GM19395 (cell line): ENCODE measurements around the gene EVC2.

Experiments used
- ATAC-seq: cut with Tn5 transposase; IDR thresholded peaks from one replicate; pipeline ENCODE4 v1.9.1; 2021; ENCODE audit warnings: mild to moderate bottlenecking, moderate library complexity; ENCODE audit not compliant: unreplicated experiment

The EVC2 gene

DNA sequence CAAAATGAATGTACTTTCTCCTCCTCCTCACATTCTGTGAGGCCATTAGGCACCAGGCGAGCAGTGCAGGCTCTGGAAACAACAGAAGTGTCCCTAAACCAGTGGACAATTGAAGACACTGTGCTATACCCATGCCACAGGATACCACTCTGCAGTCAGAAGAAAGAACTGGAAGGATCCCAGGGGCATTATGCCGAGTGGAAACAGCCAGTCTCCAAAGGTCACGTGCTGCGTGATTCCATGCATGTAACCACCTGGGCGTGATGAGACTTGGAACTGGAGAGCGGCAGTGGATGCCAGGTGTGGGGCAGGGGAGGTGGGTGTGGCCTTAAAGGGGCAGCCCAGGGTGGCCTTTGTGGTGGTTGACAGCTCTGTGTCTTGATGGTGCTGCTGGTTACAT lies 139.4 kb downstream of the EVC2 start:
- ATAC-seq = no peak

DNA sequence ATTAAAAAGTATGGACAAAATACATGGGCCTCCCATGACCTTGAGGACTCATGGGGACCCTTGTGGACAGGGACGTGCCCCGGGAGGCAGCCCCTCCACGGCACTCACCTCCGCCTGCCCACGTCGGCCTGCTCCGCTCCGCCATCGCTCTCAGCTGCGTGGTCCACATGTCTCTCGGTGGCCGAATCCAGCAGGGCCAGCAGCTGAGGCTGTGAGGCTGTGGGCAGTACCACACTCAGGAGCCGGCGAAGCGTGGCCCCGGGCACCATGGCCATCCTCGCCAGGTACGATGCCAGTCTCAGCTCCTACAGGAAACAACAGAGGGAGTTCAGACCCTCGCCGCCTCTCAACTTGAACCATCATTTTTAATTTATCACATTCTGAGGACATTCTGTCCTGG lies 140.0 kb downstream of the EVC2 start:
- ATAC-seq = no peak

DNA sequence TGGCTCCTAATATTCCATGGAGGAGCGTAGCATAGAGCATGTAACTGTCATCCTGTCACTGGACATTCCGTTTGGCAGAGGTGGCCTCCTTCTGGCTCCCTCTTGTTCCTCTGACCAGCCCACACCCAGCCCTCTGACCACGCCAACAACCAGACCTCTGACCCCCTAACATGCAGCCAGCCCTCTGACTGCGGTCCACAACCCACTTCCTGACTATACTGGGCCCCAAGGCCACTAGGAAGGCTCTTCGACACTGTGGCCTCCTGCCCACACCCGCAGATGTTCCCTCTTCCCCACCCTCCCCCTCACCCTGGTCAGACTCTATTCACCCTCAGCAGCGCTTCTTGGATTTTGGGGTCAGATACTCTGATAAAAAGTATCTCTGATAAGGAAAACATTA lies 141.4 kb downstream of the EVC2 start:
- no peak for ATAC-seq

DNA sequence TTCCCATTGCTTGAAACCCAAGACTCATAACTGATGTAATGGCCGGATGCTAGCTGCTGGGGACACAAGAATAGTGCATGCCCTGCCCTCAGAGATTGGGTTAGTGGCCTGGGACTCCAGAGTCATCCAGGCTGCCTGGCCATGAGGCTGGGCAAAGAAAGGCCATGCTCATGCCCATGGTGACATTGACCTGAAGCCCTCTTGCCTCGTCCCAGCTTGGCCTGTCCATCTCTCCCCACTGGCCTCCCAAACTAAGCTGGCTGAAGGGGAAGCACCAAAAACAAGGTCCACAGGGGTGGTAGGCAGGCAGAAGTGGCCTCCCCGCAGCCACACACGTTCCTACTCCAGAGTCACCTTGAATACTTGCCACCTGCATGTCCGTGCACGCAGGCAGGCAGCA lies 141.8 kb downstream of the EVC2 start:
- no peak for ATAC-seq

DNA sequence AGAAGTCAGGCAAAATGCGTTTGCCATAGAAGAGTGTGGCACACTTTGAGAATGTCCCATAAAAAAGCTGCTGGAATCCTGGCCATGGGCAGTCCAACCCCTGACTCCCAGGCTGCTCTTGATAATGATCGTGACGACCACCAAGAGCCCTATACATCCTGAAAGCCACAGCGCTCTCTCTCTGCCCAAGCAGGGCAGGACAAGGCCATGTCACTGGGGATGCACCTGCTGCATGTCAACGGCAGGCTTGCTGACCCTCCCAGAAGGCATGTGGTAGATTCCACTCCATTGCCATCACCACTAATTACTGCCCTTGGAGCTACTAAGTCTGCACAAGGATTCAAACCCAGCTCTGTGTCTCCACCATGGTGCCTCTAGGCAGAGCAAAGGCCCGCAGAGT lies 144.5 kb downstream of the EVC2 start:
- ATAC-seq = no peak

DNA sequence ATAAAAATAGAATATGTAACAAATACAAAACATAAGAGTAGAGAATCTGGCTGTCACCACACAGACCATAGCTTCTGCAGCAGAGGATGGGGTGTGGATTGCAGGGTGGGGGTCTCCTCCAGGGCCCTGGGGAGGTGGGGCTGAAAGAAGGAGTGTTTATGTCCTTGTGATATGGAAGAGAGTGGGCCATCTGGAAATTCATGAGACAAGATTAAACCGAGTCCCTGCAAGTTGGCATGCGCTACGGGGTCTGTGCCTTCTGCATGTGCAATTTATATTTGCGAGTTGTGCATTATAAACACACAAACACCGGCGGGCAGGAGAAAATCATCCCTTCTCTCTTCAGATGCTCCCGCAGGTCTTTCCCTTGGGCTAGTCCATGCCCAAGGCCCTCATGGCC lies 145.9 kb downstream of the EVC2 start:
- no peak for ATAC-seq

DNA sequence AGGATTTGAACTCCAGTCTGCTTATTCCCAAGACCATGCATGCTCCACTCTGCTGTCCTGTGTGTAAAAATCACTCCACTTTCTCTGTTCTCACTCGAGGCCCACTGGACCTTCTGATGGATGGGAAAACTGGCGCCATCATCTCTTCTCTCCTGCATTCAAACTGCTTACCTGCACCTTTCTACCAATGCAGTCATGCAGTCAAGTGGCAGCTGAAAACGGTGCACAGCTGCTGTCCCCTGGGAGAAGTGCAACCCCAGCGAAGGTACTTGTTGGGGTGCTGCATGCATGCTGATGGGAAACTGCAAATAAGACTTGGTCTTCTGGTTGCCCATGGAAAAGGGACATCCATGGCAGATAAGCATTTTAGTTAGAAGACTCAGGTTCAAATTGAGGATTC lies 147.1 kb downstream of the EVC2 start:
- ATAC-seq = no peak

DNA sequence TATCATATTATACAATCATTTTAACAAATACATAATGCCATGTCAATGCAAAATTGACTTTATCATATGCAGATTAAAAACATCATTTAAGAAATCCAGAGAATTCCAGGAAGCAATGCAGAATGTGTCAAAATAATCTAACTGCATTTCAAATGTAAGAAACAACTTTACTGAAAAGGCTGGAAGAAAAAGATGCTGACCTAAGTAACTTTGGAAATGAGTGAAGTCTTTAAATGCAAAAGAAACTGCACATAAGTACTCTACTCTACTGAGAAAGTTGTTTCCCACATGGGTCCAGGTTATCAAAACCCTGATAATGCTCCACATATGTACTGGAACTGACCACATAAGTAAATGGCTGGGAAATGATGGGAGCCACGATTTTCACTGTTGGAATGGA lies 149.9 kb downstream of the EVC2 start:
- ATAC-seq = no peak

DNA sequence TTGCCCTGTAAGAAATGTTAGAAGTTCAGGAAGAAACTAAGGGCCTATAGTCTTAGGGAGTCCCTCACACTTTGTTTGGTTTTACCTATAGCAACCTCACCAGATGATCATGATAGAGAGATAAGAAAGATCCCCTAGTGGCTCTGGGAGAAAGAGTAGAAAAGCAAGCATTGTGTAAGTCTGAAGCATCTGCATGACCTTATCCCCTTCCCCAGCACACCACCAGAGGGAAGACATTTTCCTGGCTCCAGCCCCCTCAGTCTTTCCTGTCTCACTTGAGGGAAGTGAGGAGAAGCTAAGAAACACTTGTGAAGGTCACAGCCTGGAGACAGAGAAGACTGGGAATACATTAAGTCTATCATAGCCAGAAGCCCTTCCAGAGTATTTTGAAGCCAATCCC lies 154.0 kb downstream of the EVC2 start:
- ATAC-seq = no peak

DNA sequence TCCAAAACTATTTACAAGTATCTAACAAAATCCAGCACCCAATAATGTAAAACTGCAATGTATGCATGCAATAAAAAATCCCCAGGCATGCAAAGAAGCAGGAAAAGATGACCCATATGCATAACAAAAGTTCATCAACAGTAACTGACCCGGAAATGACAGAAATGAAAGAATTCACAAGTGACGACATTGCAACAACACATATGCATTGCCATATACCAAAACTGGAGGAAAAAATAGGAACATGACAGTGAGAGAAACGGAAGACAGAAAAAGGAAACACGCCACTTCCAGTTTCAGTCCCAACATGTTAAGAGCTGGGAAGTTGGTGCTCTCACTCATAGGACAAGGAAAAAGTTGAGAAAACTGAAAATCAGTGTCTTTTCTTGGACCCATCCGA lies 154.6 kb downstream of the EVC2 start:
- ATAC-seq = no peak

DNA sequence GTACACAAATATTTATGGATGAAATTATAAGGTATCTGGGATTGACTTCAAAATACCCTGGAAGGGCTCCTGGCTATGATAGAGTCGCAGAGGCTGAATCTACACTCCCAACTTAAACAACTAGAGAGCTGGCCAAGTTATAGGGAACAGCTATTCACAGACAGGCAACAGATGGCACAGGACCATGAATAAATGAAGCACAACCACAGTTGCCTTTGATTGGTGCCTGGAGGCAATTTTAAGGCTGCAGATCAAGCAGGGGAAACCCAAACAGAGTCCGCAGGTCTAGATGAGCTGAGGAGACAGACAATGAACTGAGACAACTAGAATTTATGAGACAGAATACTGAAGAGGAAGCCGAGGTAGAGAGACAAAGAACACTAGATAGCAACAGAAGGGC lies 155.9 kb downstream of the EVC2 start:
- ATAC-seq = no peak

DNA sequence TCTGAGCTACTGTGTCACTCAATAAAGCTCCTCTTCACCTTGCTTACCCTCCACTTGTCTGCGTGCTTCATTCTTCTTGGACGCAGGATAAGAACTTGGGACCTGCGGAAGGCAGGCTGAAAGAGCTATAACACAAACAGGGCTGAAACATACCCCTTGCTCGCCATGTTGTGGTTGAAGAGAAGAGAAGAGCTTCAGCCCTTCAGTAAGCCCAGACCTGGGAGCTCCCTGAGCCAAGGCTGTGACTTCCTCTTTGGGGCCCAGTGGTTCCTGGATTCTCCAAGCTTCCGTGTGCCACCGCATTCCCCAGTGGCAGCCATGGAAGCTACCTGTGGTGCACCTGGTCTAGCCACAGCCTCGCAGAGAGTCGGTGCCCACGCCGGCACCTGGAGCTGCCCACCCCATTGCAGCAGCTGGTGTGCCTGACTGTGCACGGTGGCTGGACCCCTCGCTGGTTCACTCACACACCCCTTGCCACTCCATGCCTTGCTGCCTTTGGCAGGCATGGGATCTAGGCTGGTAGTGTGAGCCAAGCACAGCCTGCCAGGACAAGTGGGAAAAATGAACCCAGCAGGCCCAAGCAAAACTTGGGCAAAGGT lies 160.6 kb downstream of the EVC2 start:
- ATAC-seq = no peak

DNA sequence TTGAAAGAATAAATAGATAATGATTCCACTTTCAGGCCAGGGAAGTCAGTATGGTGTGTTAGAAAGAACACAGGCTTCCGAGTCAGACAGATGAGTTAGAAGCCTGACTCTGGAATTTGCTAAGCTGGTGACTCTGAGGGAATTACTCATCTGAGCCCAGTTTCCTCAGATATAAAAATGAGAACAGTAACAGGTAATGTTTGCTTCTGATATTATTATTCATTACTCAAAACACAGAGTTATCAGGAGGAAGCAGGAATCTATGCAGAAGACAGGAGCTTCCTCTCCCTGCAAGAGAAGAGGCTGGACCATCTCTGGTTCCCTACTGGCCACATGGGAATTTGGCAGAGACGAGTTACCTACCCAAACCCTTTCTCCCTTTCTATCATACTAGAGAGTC lies 163.1 kb downstream of the EVC2 start:
- ATAC-seq = no peak

DNA sequence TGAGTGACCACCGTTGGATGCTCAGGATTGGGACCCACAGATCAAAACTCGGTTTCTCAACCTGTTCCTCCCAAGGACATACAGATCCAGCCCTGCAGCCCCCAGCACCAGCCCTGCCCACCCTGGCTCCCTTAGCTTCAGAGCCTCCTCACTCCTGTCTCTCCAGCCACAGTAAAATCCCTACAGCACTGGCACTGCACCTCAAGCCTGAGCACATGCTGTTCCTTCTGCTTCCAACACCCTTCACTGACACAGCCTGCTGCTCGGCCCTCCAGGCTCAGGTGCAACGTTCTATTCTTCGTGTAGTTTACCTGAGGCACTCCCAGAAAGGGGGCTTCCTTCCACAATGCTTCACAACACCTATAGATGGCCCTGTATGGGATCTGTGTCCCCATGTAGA lies 163.6 kb downstream of the EVC2 start:
- ATAC-seq = no peak

DNA sequence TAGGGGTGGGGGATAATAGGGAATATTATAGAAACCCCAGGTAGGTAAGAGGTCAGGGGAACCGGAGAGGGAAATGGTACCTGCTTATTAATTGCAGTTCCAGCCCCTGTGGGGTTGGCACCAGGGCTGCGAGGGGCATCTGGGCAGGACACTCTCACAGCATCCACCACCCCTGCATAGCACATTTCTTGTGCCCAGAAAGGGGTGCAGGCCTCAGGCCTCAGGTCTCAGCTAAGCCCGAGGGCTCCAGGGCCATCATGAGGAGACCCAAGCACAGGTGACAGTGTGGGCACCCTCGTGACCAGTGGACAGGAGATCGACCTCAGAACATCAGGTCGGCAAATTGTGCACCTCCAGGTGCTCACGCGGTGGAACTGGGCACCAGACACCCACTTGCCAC lies 164.7 kb downstream of the EVC2 start:
- ATAC-seq = no peak

DNA sequence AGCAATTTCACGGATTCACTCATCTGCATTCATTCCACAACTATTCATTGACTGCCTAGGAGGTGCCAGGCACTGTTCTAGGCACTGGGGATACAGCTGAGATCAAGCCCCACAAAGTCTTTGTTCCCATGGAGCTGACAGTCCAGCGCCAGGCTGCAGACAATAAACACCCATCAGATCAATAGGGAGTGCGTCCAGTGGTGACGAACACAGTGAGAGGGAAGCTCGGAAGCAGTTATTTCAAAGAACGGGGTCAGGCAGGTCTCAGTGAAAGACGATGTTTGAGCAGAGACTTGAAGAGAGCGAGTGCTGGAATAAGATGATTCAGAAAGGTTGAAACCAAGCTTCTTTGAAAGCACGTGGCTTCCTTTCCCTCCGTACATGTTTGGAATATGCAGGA lies 167.2 kb downstream of the EVC2 start:
- no peak for ATAC-seq

DNA sequence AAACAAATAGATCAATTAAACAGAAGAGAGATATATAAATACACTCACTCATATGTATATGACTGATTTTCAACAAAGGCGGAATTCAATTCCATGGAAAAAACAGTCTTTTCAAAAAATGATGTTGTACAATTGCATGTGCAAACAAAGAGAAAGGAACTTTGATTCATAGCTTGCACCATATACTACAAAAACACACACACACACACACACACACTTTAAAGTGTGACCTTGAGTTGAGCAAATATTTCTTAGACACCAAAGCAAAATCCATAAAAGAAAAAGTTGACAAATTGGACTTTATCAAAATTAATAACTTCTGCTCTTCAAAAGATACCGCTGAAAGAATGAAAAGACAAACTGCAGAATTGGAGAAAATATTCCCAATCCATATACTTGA lies 168.8 kb downstream of the EVC2 start:
- no peak for ATAC-seq

DNA sequence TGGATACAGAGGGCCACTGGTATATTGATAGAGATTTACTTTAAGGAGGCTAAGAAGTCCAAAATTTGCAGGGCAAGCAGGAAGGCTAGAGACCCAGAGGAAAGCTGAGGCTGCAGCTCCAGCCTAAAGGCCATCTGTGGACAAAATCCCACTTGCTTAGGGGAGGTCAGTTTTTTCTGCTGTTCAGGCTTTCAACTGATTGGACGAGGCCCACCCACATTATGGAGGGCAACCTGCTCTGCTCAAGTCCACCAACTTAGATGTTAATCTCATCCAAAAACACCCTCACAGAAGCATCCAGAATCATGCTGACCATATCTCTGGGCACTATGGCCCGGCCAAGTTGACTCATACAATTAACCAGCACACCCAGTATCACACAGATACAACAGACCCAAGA lies 176.3 kb downstream of the EVC2 start:
- no peak for ATAC-seq

DNA sequence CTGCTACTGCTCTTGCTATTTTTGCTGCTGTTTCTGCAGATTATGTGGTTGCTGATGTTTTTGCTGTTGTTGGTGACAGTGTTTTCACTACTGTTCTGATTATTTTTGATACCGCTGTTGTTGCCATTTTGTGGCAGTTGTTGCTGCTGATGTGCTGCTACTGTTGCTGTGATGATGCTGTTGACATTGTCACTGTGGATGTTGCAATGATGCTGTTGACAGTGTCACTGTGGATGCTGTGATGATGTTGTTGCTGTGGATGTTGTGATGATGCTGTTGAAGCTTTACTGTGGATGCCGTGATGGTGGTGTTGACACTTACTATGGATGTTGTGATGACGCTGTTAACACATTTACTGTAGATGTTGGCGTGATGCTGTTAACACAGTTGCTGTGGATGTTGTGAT lies 180.3 kb downstream of the EVC2 start:
- ATAC-seq = no peak

DNA sequence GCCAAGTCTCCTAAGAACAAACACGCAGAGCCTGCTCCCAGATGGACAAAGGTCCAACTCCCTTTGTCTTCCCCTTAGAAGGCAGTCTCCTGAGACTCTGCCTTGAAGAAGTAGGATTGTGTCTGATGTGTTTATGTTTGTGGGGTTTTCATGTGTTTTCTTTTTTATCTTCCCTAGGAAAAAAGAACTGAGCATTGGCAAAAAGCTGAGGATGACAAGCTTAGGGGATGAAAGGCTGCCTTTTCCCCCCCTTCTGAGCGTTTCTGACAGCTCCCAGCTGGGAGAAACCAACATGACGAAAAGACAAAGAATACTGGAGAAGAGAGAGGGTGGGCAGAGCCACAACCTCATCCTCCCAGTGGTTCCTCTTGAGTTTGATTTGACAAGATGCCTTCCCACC lies 181.1 kb downstream of the EVC2 start:
- ATAC-seq = no peak

DNA sequence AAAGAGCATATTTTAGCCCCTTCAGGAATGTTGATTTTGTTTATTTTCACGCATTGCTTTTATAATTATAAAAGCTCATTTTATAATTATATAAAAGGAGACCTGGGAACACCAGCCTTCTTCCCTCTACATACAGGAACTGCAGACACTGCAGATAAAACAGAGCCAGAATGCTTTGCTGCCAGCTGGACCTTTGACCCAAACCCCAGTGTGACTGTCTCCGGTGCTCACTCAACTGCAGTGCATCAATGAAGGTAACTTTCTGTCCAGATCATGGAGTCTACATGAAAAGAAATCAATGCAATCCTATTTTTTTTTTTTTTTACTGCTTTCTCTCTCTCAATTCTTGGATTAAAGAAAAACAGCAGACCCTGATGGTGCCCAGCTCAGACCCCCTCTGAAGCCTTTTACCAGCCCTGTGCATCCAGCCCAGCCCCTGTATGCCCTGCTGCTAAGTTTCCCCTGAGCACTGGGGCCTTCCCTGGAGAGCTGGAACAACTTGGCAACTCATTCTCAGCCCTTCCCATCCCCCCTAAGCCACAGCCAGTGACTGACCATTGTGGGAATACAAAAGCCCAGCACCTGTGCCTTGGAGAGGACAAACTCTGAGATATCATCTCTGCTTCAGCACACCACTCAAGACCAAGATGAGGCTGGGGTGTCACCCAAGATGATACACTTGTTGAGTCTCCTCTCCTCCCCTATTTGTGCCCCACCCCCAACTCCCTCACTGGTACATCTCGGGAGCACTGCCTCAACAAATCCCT lies 182.1 kb downstream of the EVC2 start:
- ATAC-seq = no peak

DNA sequence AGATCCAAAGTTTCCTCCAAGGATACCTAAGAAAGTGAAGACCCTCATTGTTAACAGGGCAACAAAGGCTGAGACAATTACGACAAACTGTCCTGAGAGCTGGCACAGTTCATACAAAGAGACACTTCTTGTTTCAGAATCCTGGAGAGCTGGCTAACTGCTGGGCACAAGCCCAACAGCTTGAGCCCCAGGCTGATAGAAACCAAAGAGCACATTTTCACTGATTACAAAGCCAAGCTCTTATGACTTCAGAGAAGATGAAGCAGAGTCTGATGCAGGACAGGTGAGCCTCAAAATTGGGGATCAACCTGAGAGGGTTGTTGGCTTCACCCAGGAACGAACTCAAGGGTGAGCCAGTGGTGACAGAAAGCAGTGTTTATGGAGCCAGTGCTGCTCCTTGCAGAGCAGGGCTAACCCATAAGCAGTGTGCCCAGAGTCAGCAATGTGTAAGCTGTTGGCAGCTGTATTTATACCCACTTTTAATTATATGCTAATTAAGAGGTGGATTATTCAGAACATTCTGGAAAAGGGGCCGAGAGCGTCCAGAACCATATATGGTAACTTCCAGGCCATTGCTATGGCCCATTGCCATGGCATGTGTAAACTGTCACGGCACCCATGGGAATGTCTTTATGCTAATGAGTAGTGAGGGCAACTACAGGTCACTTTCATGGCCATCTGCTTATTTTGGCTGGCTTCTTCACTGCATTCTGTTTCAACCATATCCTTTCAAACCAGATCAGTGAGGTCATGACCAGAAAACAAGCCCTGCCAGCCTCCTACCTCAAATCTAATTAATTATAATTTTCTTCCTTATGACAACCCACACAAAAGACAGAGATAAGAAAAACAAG lies 183.7 kb downstream of the EVC2 start:
- no peak for ATAC-seq
